ENCODE data around the gene ZMYND10. TPM values are rescaled to one million over a fixed set of nuclear protein-coding genes. Genes with fewer than 3 reads are reported as not detected.
A peak's percentile ranks its signal among the peaks of the same experiment; 100 is the strongest.

ZMYND10 gene
- total and polyA plus RNA-seq, 9 of the 15 experiments (the other 6 are each of a cell fraction or from before 2014, with no cell fraction given), result 0.20 to 2.8 (median 0.70) TPM

DNA sequence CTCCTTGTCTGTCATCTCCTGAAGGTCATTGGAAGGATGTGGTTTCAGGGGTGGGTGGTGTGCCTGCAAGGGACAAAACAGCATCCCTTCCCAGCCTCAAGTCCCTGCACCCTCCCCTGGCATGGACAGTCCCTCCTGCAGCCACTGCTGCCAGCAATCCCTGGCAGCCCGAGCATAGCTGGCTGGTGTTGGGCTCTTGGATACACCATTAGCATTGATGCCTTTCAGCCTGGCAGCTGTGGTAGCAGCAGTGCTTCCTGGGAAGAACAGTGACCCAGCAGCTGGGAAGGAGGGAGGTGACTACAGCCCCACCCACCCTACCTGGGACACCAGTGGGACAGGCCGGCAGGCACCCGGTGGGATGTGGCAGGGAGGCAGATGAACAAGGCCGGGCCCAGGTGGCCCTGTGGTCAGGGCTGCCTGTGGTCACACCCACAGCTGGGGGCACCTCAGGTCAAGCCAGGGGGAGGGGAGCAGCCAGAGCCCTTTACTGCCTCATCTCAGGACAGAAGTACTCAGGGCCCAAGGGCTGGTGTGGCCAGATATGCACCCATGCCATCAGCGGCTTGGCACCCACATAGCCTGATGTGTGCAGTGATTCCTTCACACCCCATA, 46.7 kb upstream of the ZMYND10 start:
- no TSS peak for BruUV-seq (replicated peaks)
- H3K9ac ChIP-seq (ENCODE audit: insufficient read depth in 1 of 2, low read depth in 2 of 2, low read length in 2 of 2), result peak overlapping the region in 1 of 2 experiments; percentile 12; a peak in 1 of 4 replicates
- 0% methylated on average over 4 of the region's 5 CpGs for WGBS (ENCODE audit: insufficient coverage, low coverage, missing lambda C conversion rate)
- H3K4me3 ChIP-seq, result no peak overlapping the region
- in situ Hi-C loops (cut with MboI) (no loop called here), intact Hi-C loops (cut with micrococcal nuclease) (no loop called here)
- FAIRE-seq, result no peak
- no peaks in the 10 kb centered on the region for H3K36me3 ChIP-seq (ENCODE audit: control insufficient read depth, insufficient read depth, low read length)
- CTCF ChIA-PET (ENCODE audit: low intra/inter-chr PET ratio), result no interaction called here
- no peak overlapping the region for H3K4me2 ChIP-seq (ENCODE audit: insufficient read depth, low read length)
- ATAC-seq, result no peak
- H3K27ac ChIP-seq (ENCODE audit: extremely low read depth, low read depth, low read length), result no peak overlapping the region
- POLR2A ChIA-PET, result interaction anchor here (0.6 to 1.0 kb wide), 2 partner anchors 9 to 24 kb away, joined by 3 to 6 read pairs; no protein-coding TSS in a partner anchor
- H3K27me3 ChIP-seq (ENCODE audit: control insufficient read depth in 2 of 2, insufficient read depth in 2 of 2, low read length in 2 of 2), result peaks cover 0 to 5% of the 10 kb centered on the region in 2 experiments; a peak in 3 of 5 replicates
- no peaks in the 10 kb centered on the region for H3K9me1 ChIP-seq (ENCODE audit: control insufficient read depth, insufficient read depth, low read length)
- no peak for TF ChIP-seq ARNT (IDR thresholded peaks at IDR 0.05)
- H3K79me2 ChIP-seq (ENCODE audit: control insufficient read depth, insufficient read depth, low read length), result no peaks in the 10 kb centered on the region
- DNase-seq (ENCODE audit: extremely low read depth in 1 of 4, low spot score in 3 of 4), result peak in 2 of 4 experiments; percentile 24 to 27
- H4K20me1 ChIP-seq (replicated peaks; ENCODE audit: control insufficient read depth, insufficient read depth, low read length), result no peaks in the 10 kb centered on the region
- H3K9me3 ChIP-seq (replicated peaks; ENCODE audit: control insufficient read depth, insufficient read depth, low read depth, low read length), result no peaks in the 10 kb centered on the region
- H3K4me1 ChIP-seq (replicated peaks in 1 of 2; ENCODE audit: control insufficient read depth in 2 of 2, insufficient read depth in 2 of 2, low read length in 2 of 2), result peaks cover 4 to 39% of the 10 kb centered on the region in 2 experiments; a peak in 2 of 5 replicates
- H2AFZ ChIP-seq (ENCODE audit: low read depth, low read length), result no peak overlapping the region

DNA sequence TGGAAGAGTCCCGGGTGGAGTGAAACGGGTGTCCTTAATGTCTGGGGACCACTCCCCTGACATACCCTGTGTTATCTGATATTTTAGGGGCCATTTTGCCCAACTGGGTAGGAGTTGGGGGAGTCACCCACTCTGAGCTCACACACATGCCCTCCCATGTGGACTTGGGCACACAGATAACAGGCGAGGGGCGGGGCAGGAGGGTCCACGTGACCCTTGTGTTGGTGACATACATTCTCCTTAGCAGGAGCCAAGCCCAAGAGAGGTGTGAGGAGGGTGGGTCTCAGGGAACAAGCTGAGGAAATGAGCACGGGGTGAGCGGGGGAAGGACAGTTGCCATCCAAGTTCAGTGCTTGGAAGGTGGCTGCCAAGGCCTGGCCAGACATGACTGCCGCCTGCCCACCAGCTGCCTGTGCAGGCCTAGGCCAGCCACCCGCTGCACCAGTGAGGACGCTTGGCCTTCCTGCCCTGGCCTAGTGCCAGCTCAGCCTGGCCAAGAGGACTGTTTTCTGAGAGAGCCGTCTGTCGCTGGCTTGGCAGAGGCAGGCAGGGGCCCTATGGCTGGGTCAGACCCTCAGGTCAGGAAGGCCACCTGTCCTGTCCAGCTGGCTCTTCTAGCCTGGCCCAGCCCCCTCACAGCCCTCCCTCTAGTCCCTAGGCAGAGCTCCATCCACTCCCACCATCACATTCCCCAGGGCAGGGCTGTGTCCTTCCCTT, 45.1 kb upstream of the ZMYND10 start:
- no TSS peak for BruUV-seq (replicated peaks)
- ATAC-seq, result 0 out of 3 replicates have a peak, but pooled peaks have one; percentile 21
- intact Hi-C loops (cut with micrococcal nuclease) (no loop called here), in situ Hi-C loops (cut with MboI) (no loop called here)
- POLR2A ChIA-PET, result interaction anchor here (0.7 kb wide), 1 partner anchor 196 kb away, joined by 3 read pairs; no protein-coding TSS in a partner anchor
- 10% methylated on average over 6 of the region's 12 CpGs for WGBS (ENCODE audit: insufficient coverage, low coverage, missing lambda C conversion rate)
- H3K9ac ChIP-seq (ENCODE audit: insufficient read depth in 1 of 2, low read depth in 2 of 2, low read length in 2 of 2), result no peak overlapping the region
- no peaks in the 10 kb centered on the region for H3K36me3 ChIP-seq (ENCODE audit: control insufficient read depth, insufficient read depth, low read length)
- H3K4me2 ChIP-seq (ENCODE audit: insufficient read depth, low read length), result no peak overlapping the region
- no peak for FAIRE-seq
- H3K4me1 ChIP-seq (replicated peaks in 1 of 2; ENCODE audit: control insufficient read depth in 2 of 2, insufficient read depth in 2 of 2, low read length in 2 of 2), result peaks cover 4 to 40% of the 10 kb centered on the region in 2 experiments; a peak in 2 of 5 replicates
- no peaks in the 10 kb centered on the region for H4K20me1 ChIP-seq (replicated peaks; ENCODE audit: control insufficient read depth, insufficient read depth, low read length)
- no peaks in the 10 kb centered on the region for H3K9me1 ChIP-seq (ENCODE audit: control insufficient read depth, insufficient read depth, low read length)
- H3K4me3 ChIP-seq, result no peak overlapping the region
- no peaks in the 10 kb centered on the region for H3K9me3 ChIP-seq (replicated peaks; ENCODE audit: control insufficient read depth, insufficient read depth, low read depth, low read length)
- no peaks in the 10 kb centered on the region for H3K79me2 ChIP-seq (ENCODE audit: control insufficient read depth, insufficient read depth, low read length)
- no peak overlapping the region for H3K27ac ChIP-seq (ENCODE audit: extremely low read depth, low read depth, low read length)
- TF ChIP-seq SP1 (CRISPR knock-in tag; IDR thresholded peaks at IDR 0.05), result no peak
- TF ChIP-seq, protein P1, sequence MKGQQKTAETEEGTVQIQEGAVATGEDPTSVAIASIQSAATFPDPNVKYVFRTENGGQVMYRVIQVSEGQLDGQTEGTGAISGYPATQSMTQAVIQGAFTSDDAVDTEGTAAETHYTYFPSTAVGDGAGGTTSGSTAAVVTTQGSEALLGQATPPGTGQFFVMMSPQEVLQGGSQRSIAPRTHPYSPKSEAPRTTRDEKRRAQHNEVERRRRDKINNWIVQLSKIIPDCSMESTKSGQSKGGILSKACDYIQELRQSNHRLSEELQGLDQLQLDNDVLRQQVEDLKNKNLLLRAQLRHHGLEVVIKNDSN (CRISPR knock-in tag; IDR thresholded peaks at IDR 0.05), result peak; percentile 75
- 0 out of 2 replicates have a peak, but pooled peaks have one; percentile 5 for TF ChIP-seq CBFA2T2 (conservative IDR thresholded peaks at IDR 0.05)
- no peak for TF ChIP-seq NFRKB (IDR thresholded peaks at IDR 0.05; ENCODE audit: low read depth)
- TF ChIP-seq NFIC (IDR thresholded peaks at IDR 0.05), result peak; percentile 84
- no peak for TF ChIP-seq TEAD1 (CRISPR knock-in tag; IDR thresholded peaks at IDR 0.05)
- 0 out of 2 replicates have a peak, but pooled peaks have one; percentile 33 for TF ChIP-seq RAD51 (IDR thresholded peaks at IDR 0.05; ENCODE audit: borderline replicate concordance, low read depth)
- no peak for TF ChIP-seq RHOXF2B (CRISPR knock-in tag; conservative IDR thresholded peaks at IDR 0.05)
- TF ChIP-seq, protein P2, sequence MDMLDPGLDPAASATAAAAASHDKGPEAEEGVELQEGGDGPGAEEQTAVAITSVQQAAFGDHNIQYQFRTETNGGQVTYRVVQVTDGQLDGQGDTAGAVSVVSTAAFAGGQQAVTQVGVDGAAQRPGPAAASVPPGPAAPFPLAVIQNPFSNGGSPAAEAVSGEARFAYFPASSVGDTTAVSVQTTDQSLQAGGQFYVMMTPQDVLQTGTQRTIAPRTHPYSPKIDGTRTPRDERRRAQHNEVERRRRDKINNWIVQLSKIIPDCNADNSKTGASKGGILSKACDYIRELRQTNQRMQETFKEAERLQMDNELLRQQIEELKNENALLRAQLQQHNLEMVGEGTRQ (CRISPR knock-in tag; IDR thresholded peaks at IDR 0.05), result peak; percentile 62; the same call in 1 of the 2 replicates
- no peak for TF ChIP-seq HSF4 (CRISPR knock-in tag; IDR thresholded peaks at IDR 0.05; ENCODE audit: borderline replicate concordance)
- CTCF ChIA-PET (ENCODE audit: low intra/inter-chr PET ratio), result no interaction called here
- H3K27me3 ChIP-seq (ENCODE audit: control insufficient read depth in 2 of 2, insufficient read depth in 2 of 2, low read length in 2 of 2), result peaks cover 0 to 18% of the 10 kb centered on the region in 2 experiments; a peak in 4 of 5 replicates
- DNase-seq (ENCODE audit: extremely low read depth in 1 of 4, low spot score in 3 of 4), result peak in 3 of 4 experiments; percentile 20 to 28 (median 24)
- no peak overlapping the region for H2AFZ ChIP-seq (ENCODE audit: low read depth, low read length)

Measured in K562 (cell line).